HG03460 (cell line): Measurements from ENCODE around the gene TBCEL.

Source experiments
- ATAC-seq: cut with Tn5 transposase; IDR thresholded peaks from one replicate; pipeline ENCODE4 v1.9.1; 2021; ENCODE audit not compliant: unreplicated experiment

Gene TBCEL

DNA sequence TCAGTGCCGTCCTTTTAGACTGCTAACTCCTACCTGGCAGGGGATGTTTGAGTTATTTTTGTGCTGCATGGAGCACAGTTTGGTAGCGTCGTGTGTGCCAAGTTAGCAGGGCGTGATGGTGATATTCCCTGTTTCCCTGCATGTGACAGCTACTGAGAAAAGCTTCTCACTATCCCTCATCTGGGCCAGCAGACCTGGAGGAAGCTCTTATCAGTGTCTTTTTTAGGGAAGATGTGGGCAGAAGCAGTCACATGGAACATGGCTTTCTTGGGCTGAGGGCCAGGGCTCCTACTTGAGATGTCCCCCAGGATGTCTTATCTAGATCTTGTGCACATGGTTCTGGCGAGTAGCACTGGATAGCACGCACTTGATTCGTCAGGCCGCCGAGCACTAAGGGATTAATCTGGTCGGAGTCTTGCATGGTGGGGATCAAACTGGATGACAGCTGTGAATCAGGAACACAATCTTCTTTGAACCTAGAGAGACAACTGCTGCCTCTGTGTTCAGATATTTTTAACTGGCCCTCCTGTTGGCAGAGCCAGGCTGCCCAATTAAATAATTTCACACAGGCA, 110.9 kb downstream of the TBCEL start:
- no peak for ATAC-seq

DNA sequence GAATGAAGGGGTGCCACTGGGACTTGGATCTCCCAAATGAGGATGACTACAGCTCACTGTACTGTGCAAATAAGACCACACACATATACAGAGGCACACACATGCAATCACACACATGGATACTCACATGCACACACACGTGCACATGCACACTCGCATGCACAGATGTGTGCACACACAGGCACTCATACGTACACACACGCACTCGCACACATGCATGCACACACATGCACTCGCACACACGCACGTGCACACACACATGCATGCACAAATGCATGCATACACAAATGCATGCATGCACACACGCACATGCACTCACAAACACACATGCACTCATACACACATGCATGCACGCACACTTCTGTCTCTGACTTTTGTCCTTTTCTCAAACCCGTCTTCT, 113.1 kb downstream of the TBCEL start:
- no peak for ATAC-seq

DNA sequence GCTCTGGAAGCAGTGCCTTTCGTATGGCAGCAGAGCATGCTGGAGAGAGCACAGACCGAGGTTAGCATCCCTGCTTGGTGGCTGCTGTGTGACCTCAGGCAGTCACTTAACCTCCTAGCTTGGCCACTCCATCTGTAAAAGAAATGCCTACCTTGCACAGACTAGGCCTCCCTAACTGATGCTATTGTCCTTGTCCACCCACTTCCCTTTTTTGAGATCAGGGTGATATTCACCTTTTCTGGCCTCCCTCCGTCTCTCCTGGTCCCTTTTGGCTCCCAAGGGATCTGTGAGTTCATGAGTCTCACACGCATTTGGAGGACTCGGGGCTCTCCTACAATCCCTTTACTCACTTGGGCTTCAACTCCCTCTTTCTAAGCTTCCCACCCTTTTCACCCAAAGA, 114.4 kb downstream of the TBCEL start:
- ATAC-seq = no peak

DNA sequence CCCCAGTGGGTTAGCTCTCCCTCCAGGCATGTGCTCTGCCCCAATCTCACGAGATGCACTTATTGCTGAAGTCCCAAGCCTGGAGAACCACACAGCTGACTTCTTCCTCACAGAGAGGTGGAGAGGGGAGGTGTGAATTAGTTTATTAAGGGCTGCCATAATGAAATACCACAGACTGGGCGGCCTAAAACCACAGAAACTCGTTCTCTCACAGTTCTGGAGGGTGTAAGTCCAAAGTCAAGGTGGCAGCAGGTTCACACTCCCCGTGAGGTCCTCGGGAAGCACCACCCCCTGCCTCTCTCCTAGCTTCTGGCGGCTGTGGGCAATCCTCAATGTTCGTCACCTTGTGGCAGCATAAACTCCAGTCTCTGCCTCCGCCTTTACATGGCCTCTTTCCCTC, 116.5 kb downstream of the TBCEL start:
- ATAC-seq = no peak
